Midbrain (tissue), 1 donor: ENCODE measurements around the gene DOCK8.

Experiments
- DNase-seq: peaks from one replicate; lab custom pipeline; 2025; lab: John Stamatoyannopoulos, UW

DOCK8 gene

DNA sequence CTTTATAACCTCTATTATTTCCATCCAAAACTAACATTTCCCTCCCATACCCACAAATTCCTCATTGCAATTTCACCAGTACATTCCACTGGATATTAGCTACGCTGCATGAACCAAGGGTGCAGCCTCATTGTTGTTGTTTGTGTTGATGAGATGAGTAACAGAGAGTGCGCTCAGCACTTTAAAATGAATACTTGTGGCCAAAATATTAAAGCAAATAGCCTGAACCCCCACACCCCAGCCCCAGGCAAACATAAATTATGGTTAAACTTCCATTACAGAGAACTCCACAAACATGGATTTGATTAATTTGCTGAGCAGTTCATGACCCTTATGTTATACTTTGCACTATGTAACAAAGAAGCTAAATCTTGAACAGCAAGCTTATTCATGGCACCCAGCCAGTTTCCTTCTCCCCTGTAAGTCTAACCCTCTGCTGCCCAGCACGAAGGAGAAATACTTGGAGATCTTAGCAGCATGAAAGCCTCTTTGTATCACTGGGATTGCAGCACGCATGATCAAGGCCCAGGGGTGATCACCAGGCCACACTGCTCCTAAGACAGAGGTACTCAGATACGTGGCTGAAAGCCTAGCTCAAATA, 205.0 kb downstream of the DOCK8 start:
- DNase-seq, result no peak

DNA sequence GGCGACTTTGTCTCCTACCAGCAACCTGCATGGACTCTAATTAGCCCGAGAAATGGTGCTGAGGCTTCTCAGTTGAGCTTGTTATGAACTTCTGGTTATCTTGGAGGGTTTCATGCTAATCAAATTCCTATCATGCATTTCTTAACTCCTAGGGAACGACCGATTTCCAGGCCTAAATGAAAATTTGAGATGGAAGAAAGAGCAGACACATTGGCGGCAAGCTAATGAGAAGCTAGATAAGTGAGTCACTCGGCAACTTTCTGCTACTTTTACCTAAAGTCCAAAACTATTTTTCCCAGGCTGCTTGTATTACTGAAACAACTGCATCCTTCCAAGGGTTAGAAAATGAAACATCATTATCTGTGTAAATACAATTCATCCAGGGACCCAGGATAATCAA, 207.2 kb downstream of the DOCK8 start:
- DNase-seq, result no peak

- no peak for DNase-seq
Observed at GRCh38 chr9:426264-426663, 211.6 kb downstream of the DOCK8 start.

GRCh38 chr9:426976-427375, 212.3 kb downstream of the DOCK8 start:
- DNase-seq, result no peak

DNA sequence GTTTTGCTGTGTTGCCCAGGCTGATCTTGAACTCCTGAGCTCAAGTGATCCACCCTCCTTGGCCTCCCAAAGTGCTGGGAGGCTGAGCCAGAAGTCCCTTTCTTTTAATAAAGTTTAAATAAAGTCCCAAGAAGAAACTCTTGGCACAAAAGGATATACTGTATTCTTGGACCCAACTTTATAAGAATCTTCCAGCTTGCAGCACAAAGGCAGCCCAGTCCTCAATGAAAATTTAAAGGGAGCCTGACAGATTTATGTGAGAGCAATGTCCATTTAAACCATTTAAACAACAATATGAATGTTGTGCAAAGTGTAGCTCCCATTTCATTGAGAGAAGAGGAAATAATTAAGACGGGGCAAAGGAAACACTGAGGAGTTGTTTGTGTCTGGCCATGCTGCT, 217.0 kb downstream of the DOCK8 start:
- no peak for DNase-seq

GRCh38 chr9:436482-436881, 221.8 kb downstream of the DOCK8 start:
- DNase-seq, result no peak

- DNase-seq, result no peak
Observed at GRCh38 chr9:437066-437465, 222.4 kb downstream of the DOCK8 start.

GRCh38 chr9:437574-438001, 222.9 kb downstream of the DOCK8 start:
- no peak for DNase-seq

DNA sequence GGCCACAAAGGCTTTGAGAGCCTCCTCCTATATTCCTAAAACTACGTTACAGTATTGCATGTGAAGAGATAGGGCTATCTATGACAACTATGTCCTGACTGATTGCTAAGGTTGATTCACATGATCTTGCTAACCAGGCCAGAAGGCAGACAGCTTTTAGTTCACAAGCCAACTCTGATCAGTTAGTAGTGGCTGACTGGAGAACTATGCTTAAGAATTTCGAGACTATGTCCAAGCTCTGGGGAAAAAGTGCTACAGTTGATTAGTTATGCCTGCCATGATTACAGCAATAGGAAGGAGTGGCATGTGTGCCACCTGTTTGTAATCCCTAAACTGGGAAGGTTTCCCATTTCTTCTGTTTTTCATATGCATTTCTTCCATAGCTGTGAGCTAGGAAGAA, 223.4 kb downstream of the DOCK8 start:
- DNase-seq, result no peak

- no peak for DNase-seq
Observed at GRCh38 chr9:438961-439768, 224.5 kb downstream of the DOCK8 start.

DNA sequence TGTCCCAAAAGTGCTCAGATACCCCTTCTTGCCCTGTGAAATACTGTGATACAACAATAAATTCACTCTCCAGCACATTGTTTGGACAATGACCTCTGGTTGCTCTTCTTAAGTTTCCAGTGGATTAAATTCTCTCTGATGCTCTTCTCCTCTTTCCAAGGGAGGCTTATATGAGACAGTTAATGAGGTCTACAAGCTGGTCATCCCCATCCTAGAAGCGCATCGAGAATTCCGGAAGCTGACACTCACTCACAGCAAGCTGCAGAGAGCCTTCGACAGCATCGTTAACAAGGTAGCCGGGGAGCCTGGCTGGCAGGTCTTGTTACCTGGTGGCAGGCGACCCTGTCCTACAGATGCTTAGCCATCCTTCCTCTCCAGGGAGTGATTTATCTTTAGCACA, 226.5 kb downstream of the DOCK8 start:
- no peak for DNase-seq

DNA sequence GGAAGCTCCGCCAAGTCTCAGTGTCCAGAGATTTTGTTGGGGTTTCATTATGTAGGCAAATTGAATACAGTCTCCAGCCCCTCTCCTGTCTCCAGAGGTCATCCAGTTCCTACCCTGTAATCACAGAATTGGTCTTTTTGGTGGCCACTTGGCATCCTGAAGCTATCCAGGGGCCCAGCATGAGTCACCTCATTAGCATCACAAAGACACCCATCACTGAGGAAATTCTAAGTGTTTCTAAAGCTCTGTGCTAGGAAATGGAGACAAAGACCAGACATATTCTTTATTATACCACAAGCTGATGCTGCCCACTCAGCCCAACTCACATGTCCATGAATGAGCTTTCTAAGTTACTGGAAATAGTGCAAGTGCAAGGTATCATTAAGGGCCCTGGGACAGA, 229.9 kb downstream of the DOCK8 start:
- DNase-seq, result no peak

- DNase-seq, result no peak
Observed at GRCh38 chr9:445033-445432, 230.4 kb downstream of the DOCK8 start.

GRCh38 chr9:446074-446699, 231.5 kb downstream of the DOCK8 start:
- DNase-seq, result no peak

DNA sequence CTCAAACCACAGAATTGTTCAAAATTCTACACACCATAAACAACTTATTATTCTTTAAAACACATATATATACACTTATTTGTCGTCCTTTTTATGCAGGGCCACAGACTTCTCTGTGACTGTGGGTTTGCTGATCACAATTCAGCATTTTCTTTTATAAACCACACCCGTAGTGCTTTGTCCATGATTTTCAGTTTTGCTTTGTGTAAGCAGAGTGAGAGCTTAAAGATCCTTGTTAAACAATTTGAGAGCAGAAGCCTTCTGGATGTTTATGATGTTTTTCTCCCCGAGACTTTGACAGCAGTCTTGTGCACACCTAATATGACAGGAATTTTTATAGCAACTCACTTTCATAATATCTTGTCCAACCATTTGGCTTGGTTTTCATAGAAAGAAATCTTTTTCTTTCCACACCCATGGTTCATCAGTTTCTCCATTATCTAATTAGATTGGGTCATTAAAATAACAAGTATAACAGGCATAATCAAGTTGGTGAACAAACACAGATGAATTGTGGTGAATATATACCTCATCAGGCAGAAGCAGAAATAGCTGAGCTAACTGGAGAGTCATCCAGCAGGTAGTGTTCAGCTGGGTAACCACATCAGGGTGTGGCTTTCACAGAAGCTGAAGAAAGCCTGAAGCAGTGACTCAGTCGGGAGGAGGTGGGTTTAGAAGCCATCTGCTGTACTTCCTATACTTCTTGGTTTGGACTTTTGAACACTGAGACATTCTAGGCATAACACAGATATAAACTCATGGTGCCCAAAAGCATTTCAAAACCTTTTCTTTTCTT, 232.8 kb downstream of the DOCK8 start:
- DNase-seq, result no peak

GRCh38 chr9:450057-450456, 235.4 kb downstream of the DOCK8 start:
- no peak for DNase-seq

DNA sequence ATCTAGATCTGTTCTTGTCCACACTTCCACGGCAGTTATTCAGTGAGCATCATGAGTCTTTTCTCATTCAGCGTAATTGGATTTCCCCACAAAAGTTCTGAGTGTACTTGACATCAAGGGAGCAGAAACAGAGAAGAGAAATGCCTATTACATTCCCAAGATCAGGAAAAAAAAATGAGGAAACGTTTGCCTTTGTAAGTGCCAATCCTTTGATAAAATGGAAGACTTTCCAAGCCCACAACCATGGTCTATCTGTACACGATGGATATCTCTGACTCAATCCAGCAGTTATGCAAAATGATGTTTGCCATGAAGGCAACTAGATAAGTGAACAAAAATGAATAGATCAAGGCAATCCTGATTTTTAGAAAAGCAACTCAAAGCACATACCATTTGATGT, 235.9 kb downstream of the DOCK8 start:
- DNase-seq, result no peak

- no peak for DNase-seq
Observed at GRCh38 chr9:453832-454231, 239.2 kb downstream of the DOCK8 start.

GRCh38 chr9:456365-456764, 241.7 kb downstream of the DOCK8 start:
- no peak for DNase-seq

GRCh38 chr9:458590-458989, 243.9 kb downstream of the DOCK8 start:
- no peak for DNase-seq

- DNase-seq, result no peak
Observed at GRCh38 chr9:459491-460444, 245.1 kb downstream of the DOCK8 start.
